Measurements from ENCODE around the gene FAM217B. TPM values are rescaled to one million over a fixed set of nuclear protein-coding genes. Genes with fewer than 3 reads are reported as not detected.

The FAM217B gene
- total RNA-seq, 2 donors from 2014 or later = 11.9 to 15.4 TPM

DNA sequence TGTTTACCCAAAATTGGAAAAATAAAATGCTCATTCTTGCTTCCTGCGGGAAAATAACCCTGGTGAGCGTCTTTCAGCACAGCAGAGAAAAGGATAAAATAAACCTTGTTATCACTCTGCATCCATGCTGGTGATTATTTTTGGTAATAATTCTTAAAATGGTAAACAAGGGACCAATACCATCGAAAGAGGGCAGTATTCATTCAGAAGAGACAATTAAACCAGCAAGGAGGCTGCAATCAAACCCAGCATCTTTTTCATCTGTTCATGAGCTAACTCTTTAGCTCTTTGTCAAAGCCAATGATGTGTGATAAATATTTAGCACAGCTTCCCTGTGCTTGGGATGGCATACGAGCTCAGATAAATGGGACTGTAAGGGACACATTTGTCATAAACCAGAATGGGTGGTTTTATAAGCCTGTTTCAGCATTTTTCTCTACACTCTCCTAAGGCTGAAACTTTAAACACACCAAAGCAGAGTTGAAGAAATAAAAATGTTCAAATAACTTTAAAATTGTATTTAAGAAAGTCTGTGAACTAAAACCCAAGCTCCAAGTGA, 52.4 kb downstream of the FAM217B start:
- no peaks in the 10 kb centered on the region for H3K9me3 ChIP-seq
- no peak for TF ChIP-seq CTCF (IDR thresholded peaks at IDR 0.05)
- no peak overlapping the region for H3K4me3 ChIP-seq
- H3K36me3 ChIP-seq = no peaks in the 10 kb centered on the region
- no peak for DNase-seq (ENCODE audit: low spot score)
- H3K27me3 ChIP-seq (replicated peaks; ENCODE audit: insufficient read depth) = no peaks in the 10 kb centered on the region
- H3K4me1 ChIP-seq (ENCODE audit: control insufficient read depth in 1 of 2, low read depth in 2 of 2) = peaks cover 0 to 10% of the 10 kb centered on the region in 2 donors
- ATAC-seq (ENCODE audit: insufficient number of reproducible peaks, low FRiP score, low read depth) = no peak
- no peak overlapping the region for H3K27ac ChIP-seq

DNA sequence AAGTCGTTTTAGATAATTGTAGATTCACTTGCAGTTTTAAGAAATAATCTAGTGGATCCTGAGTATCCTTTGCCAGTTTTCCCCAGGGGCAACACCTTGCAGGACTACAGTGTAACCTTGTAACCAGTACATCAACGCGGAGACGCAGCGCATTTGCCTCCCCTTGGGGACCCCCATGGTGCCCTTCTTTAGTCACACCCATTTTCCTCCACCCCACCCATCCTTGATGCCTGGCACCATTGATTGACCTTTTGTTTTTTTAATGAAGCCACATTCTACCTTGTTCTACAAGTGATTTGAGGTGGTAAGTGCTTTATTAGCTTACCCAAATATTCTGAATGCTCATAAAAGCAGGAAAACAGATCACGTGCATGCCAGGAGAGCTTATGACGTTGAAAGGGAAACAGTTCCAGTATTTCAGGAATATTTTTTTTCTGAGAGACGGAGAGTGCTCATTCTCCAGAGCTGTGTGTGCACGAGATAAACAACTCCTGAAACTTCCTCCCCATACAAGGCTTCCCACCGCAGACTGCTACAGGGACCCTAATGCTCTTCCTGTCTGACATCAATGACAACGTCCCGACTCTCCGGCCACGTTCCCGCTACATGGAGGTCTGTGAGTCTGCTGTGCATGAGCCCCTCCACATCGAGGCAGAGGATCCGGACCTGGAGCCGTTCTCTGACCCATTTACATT, 53.7 kb downstream of the FAM217B start:
- ATAC-seq (ENCODE audit: insufficient number of reproducible peaks, low FRiP score, low read depth) = no peak
- no peak for TF ChIP-seq CTCF (IDR thresholded peaks at IDR 0.05)
- H3K36me3 ChIP-seq = no peaks in the 10 kb centered on the region
- no peak for DNase-seq (ENCODE audit: low spot score)
- H3K4me1 ChIP-seq (ENCODE audit: control insufficient read depth in 1 of 2, low read depth in 2 of 2) = peaks cover 0 to 5% of the 10 kb centered on the region in 2 donors
- no peaks in the 10 kb centered on the region for H3K9me3 ChIP-seq
- no peak overlapping the region for H3K27ac ChIP-seq
- no peaks in the 10 kb centered on the region for H3K27me3 ChIP-seq (replicated peaks; ENCODE audit: insufficient read depth)
- peak overlapping the region; percentile 43 for H3K4me3 ChIP-seq

GRCh38 chr20:59994697-59995122, 54.5 kb downstream of the FAM217B start:
- Histone ChIP-seq H3K27ac (no peak overlapping the region), H3K4me3 (peak overlapping the region; percentile 43)
- no peak for ATAC-seq (ENCODE audit: insufficient number of reproducible peaks, low FRiP score, low read depth)

GRCh38 chr20:59996108-59996507, 55.9 kb downstream of the FAM217B start:
- Histone ChIP-seq H3K9me3 (no peaks in the 10 kb centered on the region), H3K36me3 (no peaks in the 10 kb centered on the region), H3K27ac (no peak overlapping the region), H3K4me1 (ENCODE audit: control insufficient read depth in 1 of 2, low read depth in 2 of 2) (peaks cover 0 to 5% of the 10 kb centered on the region in 2 donors), H3K27me3 (replicated peaks; ENCODE audit: insufficient read depth) (no peaks in the 10 kb centered on the region), H3K4me3 (no peak overlapping the region)
- TF ChIP-seq CTCF (IDR thresholded peaks at IDR 0.05) = no peak
- ATAC-seq (ENCODE audit: insufficient number of reproducible peaks, low FRiP score, low read depth) (no peak), DNase-seq (ENCODE audit: low spot score) (no peak)

More at GRCh38 chr20:59994697-59995122, 54.5 kb downstream of the FAM217B start:
- DNase-seq (ENCODE audit: low spot score) = no peak
- no peaks in the 10 kb centered on the region for H3K27me3 ChIP-seq (replicated peaks; ENCODE audit: insufficient read depth)
- H3K4me1 ChIP-seq (ENCODE audit: control insufficient read depth in 1 of 2, low read depth in 2 of 2) = peaks cover 0 to 5% of the 10 kb centered on the region in 2 donors
- no peak for TF ChIP-seq CTCF (IDR thresholded peaks at IDR 0.05)
- H3K9me3 ChIP-seq = no peaks in the 10 kb centered on the region
- H3K36me3 ChIP-seq = no peaks in the 10 kb centered on the region

GRCh38 chr20:59997896-59998295, 57.7 kb downstream of the FAM217B start:
- ATAC-seq (ENCODE audit: insufficient number of reproducible peaks, low FRiP score, low read depth) (no peak), DNase-seq (ENCODE audit: low spot score) (no peak)
- Histone ChIP-seq H3K36me3 (no peaks in the 10 kb centered on the region), H3K4me1 (ENCODE audit: control insufficient read depth in 1 of 2, low read depth in 2 of 2) (peaks cover 0 to 5% of the 10 kb centered on the region in 2 donors), H3K27me3 (replicated peaks; ENCODE audit: insufficient read depth) (no peaks in the 10 kb centered on the region), H3K9me3 (no peaks in the 10 kb centered on the region), H3K4me3 (no peak overlapping the region), H3K27ac (no peak overlapping the region)
- TF ChIP-seq CTCF (IDR thresholded peaks at IDR 0.05) = no peak

Other genes starting within 250 kb of the FAM217B start
- gene SYCP2, start 6.8 kb upstream of the FAM217B start, total RNA-seq = under 1 TPM; 0.71 to 0.95 TPM
- gene PPP1R3D, start 84 bp upstream of the FAM217B start, total RNA-seq = 10 to 100 TPM; 10.5 to 13.0 TPM
- gene CDH26, start 18.0 kb downstream of the FAM217B start, total RNA-seq = 1 to 10 TPM; 2.3 to 2.5 TPM

Data from thoracic aorta (tissue), 2 donors.